Endothelial cell of umbilical vein (primary cell): Measurements from ENCODE around the gene DCHS1. TPM values are rescaled to one million over a fixed set of nuclear protein-coding genes. Genes with fewer than 3 reads are reported as not detected.

Source experiments
- BruUV-seq: library from RNA; stranded (reverse); fragments of 400-500 nt; replicated peaks from 2 replicates; lab custom pipeline; 2021; lab: Mats Ljungman, UMichigan
- CTCF ChIA-PET: fragments of 300-600, 350-600 bp; sonication (Branson Sonifier 250); formaldehyde crosslinking; loops from one replicate; lab custom pipeline; 2021; ENCODE audit warnings: antibody characterized with exemption, inconsistent platforms; lab: Charles Lee
- POLR2A ChIA-PET: fragments of 300-600, 350-600 bp; sonication (Branson Sonifier 250); formaldehyde crosslinking; loops from one replicate; lab custom pipeline; 2021; ENCODE audit warnings: antibody characterized with exemption, inconsistent platforms; lab: Charles Lee
- DNase-seq: peaks from one replicate; pipeline ENCODE4 v3.0.0-alpha.2; 2011; ENCODE audit warnings: low read depth, low spot score
- FAIRE-seq: peaks from 2 replicates; lab custom pipeline; 2011; peaks lifted over from hg19 to GRCh38; lab: Jason Lieb, UNC
- H2AFZ ChIP-seq: 2 replicates; pipeline ENCODE4 v1.6.0; 2012; ENCODE audit warnings: low read depth, low read length, control low read depth, inconsistent platforms
- H3K27ac ChIP-seq: 2 replicates; pipeline ENCODE4 v1.5.1; 2011; ENCODE audit warnings: low read depth, mild to moderate bottlenecking, control low read depth, low read length, moderate library complexity; ENCODE audit not compliant: insufficient read depth
- H3K27me3 ChIP-seq, 2 experiments: 2 replicates each; pipeline versions ENCODE4 v1.6.0 to v1.6.1; 2011; ENCODE audit warnings: low read length in 2 of 2, mixed read lengths in 1 of 2; ENCODE audit not compliant: control insufficient read depth in 2 of 2, insufficient read depth in 2 of 2
- H3K36me3 ChIP-seq, 2 experiments: 2 replicates in 1 of 2; 3 replicates in 1 of 2; pipeline ENCODE4 v1.5.1; 2011; ENCODE audit warnings: low read length in 2 of 2, mild to moderate bottlenecking in 1 of 2, moderate library complexity in 1 of 2; ENCODE audit not compliant: control insufficient read depth in 2 of 2, insufficient read depth in 2 of 2; ENCODE audit errors: extremely low read depth in 1 of 2
- H3K4me1 ChIP-seq: 3 replicates; pipeline ENCODE4 v1.5.1; 2011; ENCODE audit warnings: mild to moderate bottlenecking, low read length; ENCODE audit not compliant: control insufficient read depth, insufficient read depth; ENCODE audit errors: extremely low read depth
- H3K4me2 ChIP-seq: 2 replicates; pipeline ENCODE4 v1.6.1; 2011; ENCODE audit warnings: low read length, control low read depth, mixed read lengths; ENCODE audit not compliant: insufficient read depth
- H3K4me3 ChIP-seq, 3 experiments: fragments of 200-600 bp in 1 of 3; sonication (generic), shearing (Covaris generic) in 1 of 3; replicated peaks in 1 of 3; 2 replicates each; pipeline ENCODE4 v1.5.1; 2011 to 2016; ENCODE audit warnings: control low read depth in 3 of 3, low read length in 3 of 3, mild to moderate bottlenecking in 2 of 3, inconsistent platforms in 1 of 3, low read depth in 1 of 3, moderate library complexity in 1 of 3; ENCODE audit not compliant: insufficient read depth in 1 of 3
- H3K79me2 ChIP-seq: 2 replicates; pipeline ENCODE4 v1.6.0; 2012; ENCODE audit warnings: low read length, inconsistent platforms; ENCODE audit not compliant: control insufficient read depth, insufficient read depth
- H3K9ac ChIP-seq: replicated peaks from 2 replicates; pipeline ENCODE3; 2011; ENCODE audit warnings: low read length, control low read depth; ENCODE audit not compliant: insufficient read depth; ENCODE audit errors: extremely low read depth
- H3K9me1 ChIP-seq: replicated peaks from 3 replicates; pipeline ENCODE4 v1.6.0; 2011; ENCODE audit warnings: mild to moderate bottlenecking, low read length; ENCODE audit not compliant: control insufficient read depth, insufficient read depth; ENCODE audit errors: extremely low read depth
- H3K9me3 ChIP-seq: replicated peaks from 2 replicates; pipeline ENCODE4 v1.5.1; 2012; ENCODE audit warnings: low read length, inconsistent platforms; ENCODE audit not compliant: control insufficient read depth, insufficient read depth
- H4K20me1 ChIP-seq: replicated peaks from 2 replicates; pipeline ENCODE3; 2011; ENCODE audit warnings: mild to moderate bottlenecking, low read length; ENCODE audit not compliant: control insufficient read depth, insufficient read depth; ENCODE audit errors: extremely low read depth
- CTCF ChIP-seq, 2 donors: IDR thresholded peaks; 1 replicate in 1 of 2; 2 replicates in 1 of 2; pipeline ENCODE4 v1.5.1; 2011; ENCODE audit warnings: low read length in 2 of 2, mild to moderate bottlenecking in 2 of 2, moderate library complexity in 2 of 2, control low read depth in 1 of 2, inconsistent platforms in 1 of 2, low read depth in 1 of 2; ENCODE audit not compliant: insufficient read depth in 1 of 2; ENCODE audit errors: extremely low read depth in 1 of 2
- EZH2 ChIP-seq: IDR thresholded peaks from 2 replicates; pipeline ENCODE4 v1.6.1; 2012; ENCODE audit warnings: borderline replicate concordance, low read depth, mild to moderate bottlenecking, moderate library complexity, low read length, inconsistent platforms; ENCODE audit not compliant: severe bottlenecking
- FOS ChIP-seq: IDR thresholded peaks from 2 replicates; pipeline ENCODE4 v1.6.1; 2011; ENCODE audit warnings: mild to moderate bottlenecking, low read length, moderate library complexity, borderline replicate concordance; ENCODE audit not compliant: insufficient read depth
- GATA2 ChIP-seq: IDR thresholded peaks from 2 replicates; pipeline ENCODE4 v1.7.0; 2011; ENCODE audit warnings: low read depth, mild to moderate bottlenecking, moderate library complexity, mixed read lengths, low read length; ENCODE audit not compliant: insufficient read length, insufficient read depth
- JUN ChIP-seq: IDR thresholded peaks from 2 replicates; pipeline ENCODE4 v1.6.1; 2011; ENCODE audit warnings: borderline replicate concordance, low read depth; ENCODE audit not compliant: insufficient read length, insufficient read depth
- MAX ChIP-seq: IDR thresholded peaks from 2 replicates; pipeline ENCODE4 v1.6.1; 2011; ENCODE audit not compliant: insufficient read depth, insufficient read length
- MYC ChIP-seq: IDR thresholded peaks from one replicate; pipeline ENCODE4 v1.6.1; 2011; ENCODE audit warnings: mild to moderate bottlenecking, low read depth, low read length
- POLR2A ChIP-seq: IDR thresholded peaks from 2 replicates; pipeline ENCODE4 v1.6.1; 2012; ENCODE audit warnings: low read depth, mild to moderate bottlenecking, control low read depth, low read length
- POLR2AphosphoS5 ChIP-seq: IDR thresholded peaks from 2 replicates; pipeline ENCODE4 v1.6.1; 2012; ENCODE audit warnings: low read depth, mild to moderate bottlenecking, control low read depth, low read length, moderate library complexity; ENCODE audit not compliant: insufficient read depth
- dilution Hi-C: fragments of 300-500 bp; cut with MboI; formaldehyde crosslinking; loops from one replicate; pipeline ENCODE4 v1.15.0; 2019; ENCODE audit warnings: low sequenced_read_pairs; ENCODE audit not compliant: extremely low pct_ligation_motif_present
- intact Hi-C: fragments of 100-400 bp; cut with micrococcal nuclease; formaldehyde crosslinking; loops from one replicate; pipeline ENCODE4 v1.10.0; 2022
- polyA plus RNA-seq, 4 experiments: library from polyadenylated mRNA; depleted of rRNA in 3 of 4; stranded (reverse) in 3 of 4; unstranded in 1 of 4; fragments of >200 nt; gene quantifications; 2 replicates each; pipeline versions ENCODE4 v1.2.1 to v1.2.3, GENCODE V29; 2011 to 2012; ENCODE audit warnings: missing spikeins in 1 of 4
- total RNA-seq: library from RNA; stranded (reverse); gene quantifications from 2 replicates; pipeline ENCODE4 v1.2.3, GENCODE V29; 2021

DCHS1 gene
- total and polyA plus RNA-seq, 2 donors (not counting 3 experiments of a cell fraction or from before 2014, with no cell fraction given), result 56.2 to 73.0 TPM

GRCh38 chr11:6618117-6619003 is 37.2 kb downstream of the DCHS1 start:
- TF ChIP-seq MAX (no peak), FOS (peak; percentile 84), GATA2 (no peak), JUN (peak; percentile 71), MYC (no peak), POLR2A (peak; percentile 51), POLR2AphosphoS5 (peak; percentile 21), CTCF (IDR thresholded peaks at IDR 0.05; ENCODE audit: extremely low read depth in 1 of 2, insufficient read depth in 1 of 2, low read depth in 1 of 2, low read length in 2 of 2) (peak in 1 of 2 donors; percentile 15), EZH2 (no peak)
- H3K4me2 ChIP-seq, result peak overlapping the region; percentile 80
- ChIA-PET CTCF (interaction anchor here (0.6 to 7.6 kb wide), 26 partner anchors 10 to 240 kb away, joined by 3 to 79 read pairs (median 4); partner anchors contain the start of genes APBB1, ILK, MRPL17 and RRP8), POLR2A (interaction anchor here (0.7 to 1.9 kb wide), 10 partner anchors 11 to 995 kb away, joined by 3 to 7 read pairs (median 4); partner anchors contain the start of genes APBB1, ILK and MRPL17)
- H4K20me1 ChIP-seq, result no peaks in the 10 kb centered on the region
- H2AFZ ChIP-seq, result no peak overlapping the region
- peak overlapping the region; percentile 78 for H3K9ac ChIP-seq
- no peaks in the 10 kb centered on the region for H3K9me1 ChIP-seq
- peak; percentile 92 for DNase-seq
- no peaks in the 10 kb centered on the region for H3K27me3 ChIP-seq
- intact Hi-C loops, result loop anchor here (1.0 to 5.0 kb wide), 8 partner anchors 14 to 144 kb away; partner anchors contain the start of gene MRPL17
- no peaks in the 10 kb centered on the region for H3K9me3 ChIP-seq
- FAIRE-seq, result peak; percentile 96
- peak overlapping the region; percentile 26 to 88 (median 87) for H3K4me3 ChIP-seq
- H3K4me1 ChIP-seq, result peaks cover 33% of the 10 kb centered on the region
- peaks cover 7% of the 10 kb centered on the region for H3K79me2 ChIP-seq
- H3K36me3 ChIP-seq, result peaks cover 8 to 16% of the 10 kb centered on the region in 2 experiments
- H3K27ac ChIP-seq, result peak overlapping the region; percentile 68
- TSS peak; percentile 88 for BruUV-seq
- dilution Hi-C loops, result no loop called here
